Upper lobe of right lung (tissue), 1 donor: ENCODE data around the gene SYT13. TPM values are rescaled to one million over a fixed set of nuclear protein-coding genes. Genes with fewer than 3 reads are reported as not detected.

Source experiments
- ATAC-seq: fragments of 200-7000 bp; cut with Tn5 transposase; one replicate; pipeline ENCODE4 v1.9.1; 2020; ENCODE audit warnings: mild to moderate bottlenecking, moderate library complexity
- DNase-seq: peaks from one replicate; pipeline ENCODE4 v3.0.0-alpha.2; 2020
- H3K27ac ChIP-seq: fragments of 200-600 bp; one replicate; pipeline ENCODE4 v1.8.0; 2022
- H3K27me3 ChIP-seq: fragments of 200-600 bp; one replicate; pipeline ENCODE4 v1.8.0; 2022; ENCODE audit warnings: mild to moderate bottlenecking
- H3K36me3 ChIP-seq: fragments of 200-600 bp; one replicate; pipeline ENCODE4 v1.8.0; 2022
- H3K4me1 ChIP-seq: fragments of 200-600 bp; one replicate; pipeline ENCODE4 v1.8.0; 2022
- H3K4me3 ChIP-seq: fragments of 200-600 bp; one replicate; pipeline ENCODE4 v1.8.0; 2022; ENCODE audit warnings: mild to moderate bottlenecking
- H3K9me3 ChIP-seq: fragments of 200-600 bp; one replicate; pipeline ENCODE4 v1.8.0; 2022
- intact Hi-C: fragments of 100-400 bp; cut with DNase I; formaldehyde crosslinking; loops from one replicate; pipeline ENCODE4 v1.11.0; 2022
- total RNA-seq: library from RNA; stranded (reverse); fragmentation: NEBNext Ultra II Directional; extraction: Animal tissue kit (Norgen Biotek cat#: 25700); gene quantifications from one replicate; pipeline ENCODE4 v1.2.1, GENCODE V29; 2021
- TF ChIP-seq, protein P1 (sequence below): fragments of 200-600 bp; IDR thresholded peaks from one replicate; pipeline ENCODE4 v1.8.0; 2022; ENCODE audit warnings: antibody characterized with exemption
- donor health status: DM: no; HTN: yes; CAD: no; lungs with severe emphysema.

Gene SYT13
- total RNA-seq, 1 donor from 2014 or later, result not detected

DNA sequence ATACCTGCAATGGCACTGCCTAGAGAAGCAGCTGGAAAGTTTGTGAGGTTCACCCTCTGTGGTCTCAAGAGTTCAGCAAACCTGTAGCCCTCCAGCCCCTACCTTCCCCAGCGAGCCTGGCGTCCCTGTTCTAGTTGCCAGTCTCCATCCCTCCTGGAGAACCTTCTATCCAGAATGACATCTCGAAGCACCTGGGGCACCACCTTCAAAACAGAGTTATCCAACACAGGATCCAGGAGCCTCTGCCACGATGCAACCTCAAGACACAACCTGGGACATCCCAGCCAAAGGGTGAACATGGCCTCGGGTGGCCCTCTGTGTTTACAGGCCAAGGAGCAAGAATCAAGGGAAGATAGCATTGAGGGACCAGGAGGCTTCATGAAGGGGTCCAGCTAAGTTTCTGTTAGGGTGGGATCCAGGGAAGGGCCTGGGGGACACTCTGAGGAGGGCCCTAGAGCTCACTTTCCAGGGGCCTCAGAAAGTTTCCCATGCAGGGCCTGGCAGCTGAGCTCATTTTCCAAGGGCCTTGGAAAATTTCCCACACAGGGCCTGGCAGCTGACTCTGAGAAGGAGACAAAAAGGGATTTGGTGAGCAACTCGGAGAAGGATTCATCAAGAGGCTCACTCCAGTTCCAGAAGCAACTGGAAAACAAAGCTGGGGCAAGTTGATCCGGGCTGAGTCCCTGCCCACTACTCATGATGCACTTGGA lies 36.9 kb upstream of the SYT13 start:
- no peaks in the 10 kb centered on the region for H3K27me3 ChIP-seq
- DNase-seq (no peak), ATAC-seq (no peak)
- no peak overlapping the region for H3K4me3 ChIP-seq
- H3K4me1 ChIP-seq, result no peaks in the 10 kb centered on the region
- H3K36me3 ChIP-seq, result no peaks in the 10 kb centered on the region
- H3K27ac ChIP-seq, result no peak overlapping the region
- intact Hi-C loops, result no loop called here
- H3K9me3 ChIP-seq, result peaks cover 7% of the 10 kb centered on the region
- TF ChIP-seq, protein P1, sequence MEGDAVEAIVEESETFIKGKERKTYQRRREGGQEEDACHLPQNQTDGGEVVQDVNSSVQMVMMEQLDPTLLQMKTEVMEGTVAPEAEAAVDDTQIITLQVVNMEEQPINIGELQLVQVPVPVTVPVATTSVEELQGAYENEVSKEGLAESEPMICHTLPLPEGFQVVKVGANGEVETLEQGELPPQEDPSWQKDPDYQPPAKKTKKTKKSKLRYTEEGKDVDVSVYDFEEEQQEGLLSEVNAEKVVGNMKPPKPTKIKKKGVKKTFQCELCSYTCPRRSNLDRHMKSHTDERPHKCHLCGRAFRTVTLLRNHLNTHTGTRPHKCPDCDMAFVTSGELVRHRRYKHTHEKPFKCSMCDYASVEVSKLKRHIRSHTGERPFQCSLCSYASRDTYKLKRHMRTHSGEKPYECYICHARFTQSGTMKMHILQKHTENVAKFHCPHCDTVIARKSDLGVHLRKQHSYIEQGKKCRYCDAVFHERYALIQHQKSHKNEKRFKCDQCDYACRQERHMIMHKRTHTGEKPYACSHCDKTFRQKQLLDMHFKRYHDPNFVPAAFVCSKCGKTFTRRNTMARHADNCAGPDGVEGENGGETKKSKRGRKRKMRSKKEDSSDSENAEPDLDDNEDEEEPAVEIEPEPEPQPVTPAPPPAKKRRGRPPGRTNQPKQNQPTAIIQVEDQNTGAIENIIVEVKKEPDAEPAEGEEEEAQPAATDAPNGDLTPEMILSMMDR, result no peak

DNA sequence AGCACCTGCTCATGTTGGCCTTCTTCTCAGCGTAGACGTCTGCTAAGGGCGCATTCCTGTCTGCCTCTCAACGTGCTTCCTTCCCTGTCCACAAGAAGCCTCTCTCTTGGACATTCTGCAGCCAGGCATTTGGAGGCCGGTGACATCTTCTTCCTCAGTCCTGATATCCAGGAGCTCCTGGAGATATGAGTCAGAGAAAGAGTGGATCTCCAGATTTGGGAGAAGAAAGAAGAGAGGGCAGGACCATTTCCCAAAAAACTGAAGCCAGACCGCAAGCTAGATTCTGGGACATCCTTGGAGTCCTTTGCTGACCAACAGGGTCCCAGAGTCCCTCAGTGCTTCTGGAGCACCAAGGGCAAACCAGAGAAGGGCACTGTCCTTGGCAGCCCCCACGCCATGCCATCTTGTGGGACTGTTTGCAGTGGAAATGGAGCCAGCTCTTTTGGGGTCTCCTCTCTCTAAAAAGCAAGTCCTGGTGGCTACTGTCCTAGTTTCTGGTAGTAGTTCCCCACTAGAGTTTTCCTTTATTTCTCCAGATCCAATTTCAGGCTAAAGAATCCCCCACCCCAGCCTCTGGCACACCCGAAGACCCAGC lies 36.1 kb upstream of the SYT13 start:
- ATAC-seq (no peak), DNase-seq (no peak)
- Histone ChIP-seq H3K4me3 (no peak overlapping the region), H3K27ac (no peak overlapping the region), H3K27me3 (no peaks in the 10 kb centered on the region), H3K36me3 (no peaks in the 10 kb centered on the region), H3K4me1 (no peaks in the 10 kb centered on the region), H3K9me3 (peaks cover 3% of the 10 kb centered on the region)
- TF ChIP-seq, protein P1, result no peak
- intact Hi-C loops, result no loop called here

DNA sequence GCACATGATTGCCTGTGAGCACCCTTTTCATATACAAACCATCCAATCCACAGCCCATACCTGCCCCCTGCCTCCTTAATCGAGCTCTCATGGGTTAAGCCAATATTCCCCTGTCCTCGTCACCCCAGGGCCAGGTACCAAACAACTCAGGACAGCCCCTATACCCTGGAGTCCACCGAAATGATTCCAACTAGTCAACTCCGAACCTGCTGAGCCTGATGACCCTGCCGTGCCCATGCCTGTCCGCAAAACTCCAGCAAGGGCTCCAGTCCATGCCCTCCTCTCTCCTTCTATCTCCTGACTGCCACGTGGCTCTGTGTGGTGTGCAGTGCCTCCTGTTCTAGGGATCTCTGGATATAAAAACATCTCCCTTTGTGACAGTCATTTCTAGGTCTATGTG lies 35.5 kb upstream of the SYT13 start:
- Histone ChIP-seq H3K36me3 (no peaks in the 10 kb centered on the region), H3K4me1 (no peaks in the 10 kb centered on the region), H3K4me3 (no peak overlapping the region), H3K27me3 (no peaks in the 10 kb centered on the region), H3K9me3 (no peaks in the 10 kb centered on the region), H3K27ac (no peak overlapping the region)
- TF ChIP-seq, protein P1, result no peak
- DNase-seq (no peak), ATAC-seq (no peak)
- intact Hi-C loops, result no loop called here

DNA sequence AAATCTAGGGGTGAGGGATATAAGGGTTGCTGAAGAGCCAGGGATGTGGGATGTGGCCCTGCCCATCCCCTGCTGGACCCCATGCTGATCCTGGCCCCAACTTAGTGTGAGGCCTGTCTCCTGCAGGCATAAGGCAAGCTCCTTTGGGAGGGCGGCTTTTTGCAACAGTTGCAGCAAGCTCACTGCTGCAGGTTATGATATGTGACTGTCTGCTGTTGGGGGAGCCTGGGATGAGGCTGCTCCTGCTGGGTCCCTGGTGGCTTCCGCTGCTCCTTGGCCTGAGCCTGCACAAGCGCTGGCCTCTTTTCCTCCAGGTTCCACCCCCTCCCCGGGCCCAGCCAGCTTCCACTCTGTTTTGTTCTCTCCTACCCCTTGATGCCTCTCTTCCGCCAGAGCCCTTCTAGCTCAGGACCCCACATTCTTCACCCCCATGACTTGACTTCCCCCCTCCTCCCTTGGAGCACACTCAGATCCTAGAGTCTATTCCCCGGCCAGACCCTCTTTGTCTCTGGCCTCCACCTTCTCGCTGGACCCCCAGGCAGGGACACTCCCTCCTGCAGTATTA lies 35.0 kb upstream of the SYT13 start:
- ATAC-seq (no peak), DNase-seq (no peak)
- TF ChIP-seq, protein P1, result no peak
- H3K4me1 ChIP-seq, result no peaks in the 10 kb centered on the region
- intact Hi-C loops, result no loop called here
- H3K4me3 ChIP-seq, result no peak overlapping the region
- no peak overlapping the region for H3K27ac ChIP-seq
- H3K9me3 ChIP-seq, result no peaks in the 10 kb centered on the region
- H3K36me3 ChIP-seq, result no peaks in the 10 kb centered on the region
- peaks cover under 1% of the 10 kb centered on the region for H3K27me3 ChIP-seq

DNA sequence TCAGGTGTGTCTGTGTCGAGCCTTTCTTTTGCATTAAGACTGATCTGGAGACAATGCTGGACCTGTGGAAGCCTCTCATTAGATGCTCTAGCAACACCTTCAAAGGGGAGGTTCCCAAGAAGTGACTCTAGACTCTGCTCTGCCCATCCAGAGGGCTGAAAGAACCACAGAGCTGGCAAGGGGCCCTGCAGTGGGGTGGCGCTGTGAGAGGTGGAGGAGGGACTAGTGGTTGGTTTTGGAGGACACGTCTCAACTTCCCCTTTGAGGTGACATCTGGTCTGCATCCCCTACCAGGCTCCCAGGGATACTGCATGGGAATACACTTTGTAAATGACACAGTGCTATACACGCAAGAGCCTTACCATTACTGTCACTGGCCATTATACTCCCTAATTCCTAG lies 34.2 kb upstream of the SYT13 start:
- TF ChIP-seq, protein P1, result no peak
- no peak overlapping the region for H3K4me3 ChIP-seq
- H3K27ac ChIP-seq, result no peak overlapping the region
- DNase-seq, result no peak
- no peaks in the 10 kb centered on the region for H3K9me3 ChIP-seq
- no peak for ATAC-seq
- no peaks in the 10 kb centered on the region for H3K4me1 ChIP-seq
- H3K27me3 ChIP-seq, result peaks cover 4% of the 10 kb centered on the region
- H3K36me3 ChIP-seq, result no peaks in the 10 kb centered on the region
- intact Hi-C loops, result no loop called here
